Mesenchymal stem cell (in vitro differentiated cells and primary cell): ENCODE measurements around the gene IGF1R.
A peak's percentile ranks its signal among the peaks of the same experiment; 100 is the strongest.

ENCODE experiments used
- DNase-seq: peaks from one replicate; pipeline ENCODE4 v3.0.0-alpha.2; 2013
- H2AFZ ChIP-seq: one replicate; pipeline ENCODE4 v1.6.1; 2013; ENCODE audit warnings: low read depth, mild to moderate bottlenecking, control low read depth, inconsistent platforms, low read length, moderate library complexity
- H2AK5ac ChIP-seq: 2 replicates; pipeline ENCODE4 v1.6.1; 2013; ENCODE audit warnings: low read length, moderate library complexity, mild to moderate bottlenecking, inconsistent platforms; ENCODE audit not compliant: severe bottlenecking
- H2BK120ac ChIP-seq: one replicate; pipeline ENCODE4 v1.6.1; 2013; ENCODE audit warnings: low read depth, mild to moderate bottlenecking, inconsistent platforms, low read length, moderate library complexity
- H2BK12ac ChIP-seq, 2 experiments: one replicate each; pipeline ENCODE4 v1.6.1; 2013; ENCODE audit warnings: inconsistent platforms in 2 of 2, low read length in 2 of 2, mild to moderate bottlenecking in 2 of 2, moderate library complexity in 2 of 2, control low read depth in 1 of 2
- H2BK15ac ChIP-seq: one replicate; pipeline ENCODE4 v1.6.1; 2013; ENCODE audit warnings: mild to moderate bottlenecking, low read depth, inconsistent platforms; ENCODE audit not compliant: poor library complexity, severe bottlenecking
- H2BK5ac ChIP-seq: 2 replicates; pipeline ENCODE4 v1.6.1; 2013; ENCODE audit warnings: low read depth, mild to moderate bottlenecking, low read length, control low read depth, inconsistent platforms; ENCODE audit not compliant: poor library complexity, severe bottlenecking
- H3K14ac ChIP-seq, 2 experiments: one replicate each; pipeline ENCODE4 v1.6.1; 2013; ENCODE audit warnings: inconsistent platforms in 2 of 2, low read length in 2 of 2, control low read depth in 1 of 2, mild to moderate bottlenecking in 1 of 2, moderate library complexity in 1 of 2
- H3K18ac ChIP-seq, 2 experiments: one replicate each; pipeline ENCODE4 v1.6.1; 2013; ENCODE audit warnings: inconsistent platforms in 2 of 2, low read length in 2 of 2, control low read depth in 1 of 2, low read depth in 1 of 2, mild to moderate bottlenecking in 1 of 2
- H3K23ac ChIP-seq, 2 experiments: one replicate each; pipeline ENCODE4 v1.6.1; 2013; ENCODE audit warnings: inconsistent platforms in 2 of 2, low read length in 2 of 2, mild to moderate bottlenecking in 2 of 2, moderate library complexity in 2 of 2, control low read depth in 1 of 2
- H3K27ac ChIP-seq: 2 replicates; pipeline ENCODE4 v1.5.1; 2013; ENCODE audit warnings: mild to moderate bottlenecking, moderate library complexity, low read length, control low read depth, inconsistent platforms; ENCODE audit not compliant: poor library complexity, severe bottlenecking
- H3K27me3 ChIP-seq, 2 experiments: 2 replicates each; pipeline versions ENCODE4 v1.6.1 to v1.7.0; 2013; ENCODE audit warnings: low read length in 2 of 2, mild to moderate bottlenecking in 2 of 2, moderate library complexity in 2 of 2, control low read depth in 1 of 2, inconsistent platforms in 1 of 2; ENCODE audit not compliant: control insufficient read depth in 1 of 2, insufficient read depth in 1 of 2
- H3K36me3 ChIP-seq, 2 experiments: 2 replicates each; pipeline versions ENCODE4 v1.6.1 to v1.7.0; 2013; ENCODE audit warnings: low read length in 2 of 2, control low read depth in 1 of 2, inconsistent platforms in 1 of 2, low read depth in 1 of 2, mild to moderate bottlenecking in 1 of 2; ENCODE audit not compliant: insufficient read depth in 2 of 2, control insufficient read depth in 1 of 2
- H3K4ac ChIP-seq, 2 experiments: one replicate each; pipeline ENCODE4 v1.6.1; 2013; ENCODE audit warnings: inconsistent platforms in 2 of 2, low read length in 2 of 2, mild to moderate bottlenecking in 2 of 2, moderate library complexity in 2 of 2, control low read depth in 1 of 2, low read depth in 1 of 2
- H3K4me1 ChIP-seq: 2 replicates; pipeline ENCODE4 v1.6.1; 2013; ENCODE audit warnings: low read depth, low read length, control low read depth; ENCODE audit not compliant: control insufficient read depth, insufficient read depth
- H3K4me2 ChIP-seq: 2 replicates; pipeline ENCODE4 v1.6.1; 2013; ENCODE audit warnings: low read length, mild to moderate bottlenecking, inconsistent platforms; ENCODE audit not compliant: poor library complexity, severe bottlenecking
- H3K4me3 ChIP-seq, 2 experiments: 2 replicates each; pipeline versions ENCODE4 v1.5.1 to v1.7.0; 2013; ENCODE audit warnings: low read length in 2 of 2, mild to moderate bottlenecking in 2 of 2, control low read depth in 1 of 2, low read depth in 1 of 2; ENCODE audit not compliant: insufficient read depth in 1 of 2
- H3K79me1 ChIP-seq: replicated peaks from 2 replicates; pipeline ENCODE4 v1.6.1; 2013; ENCODE audit warnings: mild to moderate bottlenecking, control low read depth, low read length, inconsistent platforms; ENCODE audit not compliant: poor library complexity, severe bottlenecking
- H3K9ac ChIP-seq: 2 replicates; pipeline ENCODE4 v1.7.0; 2013; ENCODE audit warnings: mild to moderate bottlenecking, low read length, moderate library complexity
- H3K9me3 ChIP-seq: 2 replicates; pipeline ENCODE4 v1.7.0; 2013; ENCODE audit warnings: mild to moderate bottlenecking, low read length; ENCODE audit not compliant: control insufficient read depth
- H4K8ac ChIP-seq: one replicate; pipeline ENCODE4 v1.6.1; 2013; ENCODE audit warnings: inconsistent platforms, mild to moderate bottlenecking, low read length, moderate library complexity
- H4K91ac ChIP-seq: one replicate; pipeline ENCODE4 v1.6.1; 2013; ENCODE audit warnings: mild to moderate bottlenecking, low read length, inconsistent platforms
- WGBS: methylation state at CpG from one replicate; pipeline ENCODE4 v1.1.7; 2013; ENCODE audit warnings: mixed read lengths; 5-methylcytosine and 5-hydroxymethylcytosine counted together

IGF1R gene

GRCh38 chr15:98894312-98894711 lies 246.0 kb downstream of the IGF1R start:
- Histone ChIP-seq H2BK120ac (no peak overlapping the region), H4K8ac (no peak overlapping the region), H4K91ac (no peak overlapping the region), H3K18ac (no peak overlapping the region), H3K36me3 (peaks cover 3 to 8% of the 10 kb centered on the region in 2 experiments), H3K23ac (no peak overlapping the region), H2BK15ac (no peak overlapping the region), H3K79me1 (peaks cover 21% of the 10 kb centered on the region), H2AK5ac (peak overlapping the region; percentile 6), H3K27me3 (no peaks in the 10 kb centered on the region), H2BK5ac (no peak overlapping the region), H2BK12ac (no peak overlapping the region), H3K27ac (no peak overlapping the region), H3K4me2 (no peak overlapping the region), H3K4ac (no peak overlapping the region), H3K4me3 (no peak overlapping the region), H3K9me3 (no peaks in the 10 kb centered on the region), H2AFZ (no peak overlapping the region), H3K14ac (no peak overlapping the region), H3K9ac (no peak overlapping the region), H3K4me1 (peaks cover 19% of the 10 kb centered on the region)
- WGBS = 96% methylated on average over 3 of the region's 4 CpGs
- DNase-seq = no peak

- peak overlapping the region; percentile 34 to 79 for H3K4ac ChIP-seq
- WGBS = 90% methylated on average over 4 of the region's 5 CpGs
- H2AK5ac ChIP-seq = peak overlapping the region; percentile 39
- peak overlapping the region in 1 of 2 experiments; percentile 2 for H3K14ac ChIP-seq
- H3K79me1 ChIP-seq = peaks cover 26% of the 10 kb centered on the region
- H3K36me3 ChIP-seq = peaks cover 8 to 12% of the 10 kb centered on the region in 2 experiments
- H3K27me3 ChIP-seq = no peaks in the 10 kb centered on the region
- H3K4me2 ChIP-seq = no peak overlapping the region
- no peak overlapping the region for H2BK5ac ChIP-seq
- peak overlapping the region; percentile 97 for H3K27ac ChIP-seq
- no peak overlapping the region for H2BK120ac ChIP-seq
- peak; percentile 90 for DNase-seq
- H4K8ac ChIP-seq = peak overlapping the region; percentile 77
- H3K9ac ChIP-seq = peak overlapping the region; percentile 73
- H4K91ac ChIP-seq = peak overlapping the region; percentile 73
- H3K18ac ChIP-seq = peak overlapping the region; percentile 58 to 90
- H2BK12ac ChIP-seq = peak overlapping the region; percentile 7 to 92
- H3K23ac ChIP-seq = no peak overlapping the region
- H2AFZ ChIP-seq = no peak overlapping the region
- peak overlapping the region; percentile 80 for H2BK15ac ChIP-seq
- peak overlapping the region in 1 of 2 experiments; percentile 29 for H3K4me3 ChIP-seq
- H3K4me1 ChIP-seq = peaks cover 27% of the 10 kb centered on the region
- no peaks in the 10 kb centered on the region for H3K9me3 ChIP-seq
These were observed 247.8 kb downstream of the IGF1R start for GRCh38 chr15:98896002-98896721.

GRCh38 chr15:98896802-98897732 lies 248.7 kb downstream of the IGF1R start:
- Histone ChIP-seq H3K4me3 (peak overlapping the region in 1 of 2 experiments; percentile 58), H3K4me2 (no peak overlapping the region), H2BK12ac (peak overlapping the region in 1 of 2 experiments; percentile 39), H3K27me3 (no peaks in the 10 kb centered on the region), H3K36me3 (peaks cover 8 to 10% of the 10 kb centered on the region in 2 experiments), H3K23ac (no peak overlapping the region), H3K18ac (peak overlapping the region; percentile 71 to 80), H3K14ac (no peak overlapping the region), H2BK5ac (peak overlapping the region; percentile 89), H3K79me1 (peaks cover 21% of the 10 kb centered on the region), H3K9me3 (no peaks in the 10 kb centered on the region), H2BK15ac (no peak overlapping the region), H2AK5ac (peak overlapping the region; percentile 90), H3K9ac (peak overlapping the region; percentile 73), H3K4ac (peak overlapping the region; percentile 57 to 59), H2AFZ (no peak overlapping the region), H3K4me1 (peaks cover 28% of the 10 kb centered on the region), H4K91ac (peak overlapping the region; percentile 45), H2BK120ac (no peak overlapping the region), H4K8ac (peak overlapping the region; percentile 59), H3K27ac (peak overlapping the region; percentile 97)
- WGBS = 3% methylated on average over 11 of the region's 12 CpGs
- DNase-seq = peak; percentile 100

- no peaks in the 10 kb centered on the region for H3K9me3 ChIP-seq
- H3K4me1 ChIP-seq = peaks cover 26% of the 10 kb centered on the region
- H2BK12ac ChIP-seq = peak overlapping the region; percentile 93
- peak overlapping the region; percentile 91 for H3K27ac ChIP-seq
- H3K79me1 ChIP-seq = peaks cover 28% of the 10 kb centered on the region
- H3K4me3 ChIP-seq = no peak overlapping the region
- peaks cover 8 to 10% of the 10 kb centered on the region in 2 experiments for H3K36me3 ChIP-seq
- H3K27me3 ChIP-seq = no peaks in the 10 kb centered on the region
- no peak overlapping the region for H2AFZ ChIP-seq
- no peak overlapping the region for H2BK15ac ChIP-seq
- H2BK5ac ChIP-seq = peak overlapping the region; percentile 70
- H3K18ac ChIP-seq = peak overlapping the region; percentile 70 to 75
- peak overlapping the region in 1 of 2 experiments; percentile 48 for H3K4ac ChIP-seq
- H4K8ac ChIP-seq = no peak overlapping the region
- peak overlapping the region; percentile 98 for H2AK5ac ChIP-seq
- DNase-seq = peak; percentile 33
- peak overlapping the region; percentile 90 for H2BK120ac ChIP-seq
- peak overlapping the region; percentile 73 for H3K9ac ChIP-seq
- H3K4me2 ChIP-seq = no peak overlapping the region
- no peak overlapping the region for H3K23ac ChIP-seq
- 40% methylated on average over 1 of the region's 2 CpGs for WGBS
- H3K14ac ChIP-seq = no peak overlapping the region
- peak overlapping the region; percentile 54 for H4K91ac ChIP-seq
These were observed 249.8 kb downstream of the IGF1R start for GRCh38 chr15:98898122-98898521.
